Activated gamma-delta T cell treated with anti-CD3 and anti-CD28 coated beads, Interleukin-2, amount 50 U/mL, for 16 hours (primary cell): ENCODE data around the gene SCAMP1.

Source experiments
- DNase-seq: peaks from one replicate; pipeline ENCODE4 v3.0.0-alpha.2; 2020; ENCODE audit warnings: low read depth

The SCAMP1 gene

GRCh38 chr5:78514427-78515330, 154.3 kb downstream of the SCAMP1 start:
- DNase-seq, result no peak

- no peak for DNase-seq
Measured at GRCh38 chr5:78515670-78516069, 155.3 kb downstream of the SCAMP1 start.

- DNase-seq, result no peak
Measured at GRCh38 chr5:78518365-78519197, 158.2 kb downstream of the SCAMP1 start.

GRCh38 chr5:78519198-78519941, 159.0 kb downstream of the SCAMP1 start:
- DNase-seq, result no peak

- DNase-seq, result no peak
Measured at GRCh38 chr5:78521455-78521854, 161.0 kb downstream of the SCAMP1 start.

- no peak for DNase-seq
Measured at GRCh38 chr5:78522476-78523260, 162.3 kb downstream of the SCAMP1 start.

GRCh38 chr5:78523314-78524193, 163.1 kb downstream of the SCAMP1 start:
- DNase-seq, result no peak

- no peak for DNase-seq
Measured at GRCh38 chr5:78526049-78526525, 165.7 kb downstream of the SCAMP1 start.

- DNase-seq, result no peak
Measured at GRCh38 chr5:78527054-78527859, 166.8 kb downstream of the SCAMP1 start.

- no peak for DNase-seq
Measured at GRCh38 chr5:78527925-78528324, 167.5 kb downstream of the SCAMP1 start.
